ENCODE measurements around the gene ERCC2.
"Not testable (repeated sequence)": the region's sequence is repeated elsewhere in the genome, so short reads cannot be mapped to it uniquely, and the experiment has no call there.

ERCC2 gene

GRCh38 chr19:45407585-45407984 is 37.2 kb upstream of the ERCC2 start:
- H3K9me3 ChIP-seq (ENCODE audit: control insufficient read depth, low read length); DNase-seq (ENCODE audit: low read depth); H3K27me3 ChIP-seq (replicated peaks; ENCODE audit: control insufficient read depth, insufficient read depth, low read length); H3K36me3 ChIP-seq (ENCODE audit: control insufficient read depth, insufficient read depth, low read length, severe bottlenecking): not testable (repeated sequence)
- H3K4me3 ChIP-seq (ENCODE audit: low read length): peak overlapping the region; percentile 96
- peaks cover 28% of the 10 kb centered on the region for H3K4me1 ChIP-seq (ENCODE audit: control insufficient read depth, insufficient read depth, low read length)
- H3K9ac ChIP-seq (ENCODE audit: low read length): peak overlapping the region; percentile 96

- Histone ChIP-seq H3K4me1 (ENCODE audit: control insufficient read depth, insufficient read depth, low read length) (peaks cover 28% of the 10 kb centered on the region), H3K4me3 (ENCODE audit: low read length) (peak overlapping the region; percentile 96), H3K9me3 (ENCODE audit: control insufficient read depth, low read length) (no peaks in the 10 kb centered on the region), H3K9ac (ENCODE audit: low read length) (peak overlapping the region; percentile 96), H3K36me3 (ENCODE audit: control insufficient read depth, insufficient read depth, low read length, severe bottlenecking) (peaks cover 4% of the 10 kb centered on the region), H3K27me3 (replicated peaks; ENCODE audit: control insufficient read depth, insufficient read depth, low read length) (no peaks in the 10 kb centered on the region)
- DNase-seq (ENCODE audit: low read depth): no peak
These were observed 36.7 kb upstream of the ERCC2 start for GRCh38 chr19:45407091-45407375.

GRCh38 chr19:45406226-45407090 is 36.1 kb upstream of the ERCC2 start, which contains the start of gene POLR1G:
Gene POLR1G (plus strand): TSS chr19:45406644. CDS start chr19:45406697, 53 bp downstream.
- Histone ChIP-seq H3K9me3 (ENCODE audit: control insufficient read depth, low read length) (no peaks in the 10 kb centered on the region), H3K4me1 (ENCODE audit: control insufficient read depth, insufficient read depth, low read length) (peaks cover 28% of the 10 kb centered on the region), H3K36me3 (ENCODE audit: control insufficient read depth, insufficient read depth, low read length, severe bottlenecking) (peaks cover 4% of the 10 kb centered on the region), H3K4me3 (ENCODE audit: low read length) (peak within 1 kb of the TSS; percentile 96), H3K27me3 (replicated peaks; ENCODE audit: control insufficient read depth, insufficient read depth, low read length) (no peaks in the 10 kb centered on the region), H3K9ac (ENCODE audit: low read length) (peak within 1 kb of the TSS; percentile 96)
- peak; percentile 89 for DNase-seq (ENCODE audit: low read depth)

- peak; percentile 89 for DNase-seq (ENCODE audit: low read depth)
- H3K27me3 ChIP-seq (replicated peaks; ENCODE audit: control insufficient read depth, insufficient read depth, low read length): no peaks in the 10 kb centered on the region
- H3K4me3 ChIP-seq (ENCODE audit: low read length): peak overlapping the region; percentile 96
- H3K9ac ChIP-seq (ENCODE audit: low read length): peak overlapping the region; percentile 96
- H3K36me3 ChIP-seq (ENCODE audit: control insufficient read depth, insufficient read depth, low read length, severe bottlenecking): no peaks in the 10 kb centered on the region
- no peaks in the 10 kb centered on the region for H3K9me3 ChIP-seq (ENCODE audit: control insufficient read depth, low read length)
- H3K4me1 ChIP-seq (ENCODE audit: control insufficient read depth, insufficient read depth, low read length): peaks cover 28% of the 10 kb centered on the region
These were observed 35.3 kb upstream of the ERCC2 start for GRCh38 chr19:45405435-45406225.

GRCh38 chr19:45404557-45405434 is 34.4 kb upstream of the ERCC2 start, which contains the start of gene PPP1R13L:
Gene PPP1R13L (minus strand): TSS chr19:45405069. CDS start chr19:45398318, 6,751 bp downstream.
- H3K27me3 ChIP-seq (replicated peaks; ENCODE audit: control insufficient read depth, insufficient read depth, low read length): no peaks in the 10 kb centered on the region
- no peaks in the 10 kb centered on the region for H3K9me3 ChIP-seq (ENCODE audit: control insufficient read depth, low read length)
- H3K4me1 ChIP-seq (ENCODE audit: control insufficient read depth, insufficient read depth, low read length): peaks cover 28% of the 10 kb centered on the region
- peak within 1 kb of the TSS; percentile 96 for H3K4me3 ChIP-seq (ENCODE audit: low read length)
- no peaks in the 10 kb centered on the region for H3K36me3 ChIP-seq (ENCODE audit: control insufficient read depth, insufficient read depth, low read length, severe bottlenecking)
- DNase-seq (ENCODE audit: low read depth): peak; percentile 58
- peak within 1 kb of the TSS; percentile 96 for H3K9ac ChIP-seq (ENCODE audit: low read length)

GRCh38 chr19:45403781-45404556 is 33.6 kb upstream of the ERCC2 start:
- DNase-seq (ENCODE audit: low read depth): peak; percentile 57
- H3K4me3 ChIP-seq (ENCODE audit: low read length): peak overlapping the region; percentile 96
- peak overlapping the region; percentile 96 for H3K9ac ChIP-seq (ENCODE audit: low read length)
- no peaks in the 10 kb centered on the region for H3K36me3 ChIP-seq (ENCODE audit: control insufficient read depth, insufficient read depth, low read length, severe bottlenecking)
- peaks cover 28% of the 10 kb centered on the region for H3K4me1 ChIP-seq (ENCODE audit: control insufficient read depth, insufficient read depth, low read length)
- H3K9me3 ChIP-seq (ENCODE audit: control insufficient read depth, low read length): no peaks in the 10 kb centered on the region
- H3K27me3 ChIP-seq (replicated peaks; ENCODE audit: control insufficient read depth, insufficient read depth, low read length): no peaks in the 10 kb centered on the region

- DNase-seq (ENCODE audit: low read depth): no peak
- Histone ChIP-seq H3K4me1 (ENCODE audit: control insufficient read depth, insufficient read depth, low read length) (peaks cover 32% of the 10 kb centered on the region), H3K36me3 (ENCODE audit: control insufficient read depth, insufficient read depth, low read length, severe bottlenecking) (no peaks in the 10 kb centered on the region), H3K9ac (ENCODE audit: low read length) (peak overlapping the region; percentile 43), H3K27me3 (replicated peaks; ENCODE audit: control insufficient read depth, insufficient read depth, low read length) (no peaks in the 10 kb centered on the region), H3K9me3 (ENCODE audit: control insufficient read depth, low read length) (no peaks in the 10 kb centered on the region), H3K4me3 (ENCODE audit: low read length) (peak overlapping the region; percentile 96)
These were observed 32.9 kb upstream of the ERCC2 start for GRCh38 chr19:45403272-45403671.

- no peaks in the 10 kb centered on the region for H3K9me3 ChIP-seq (ENCODE audit: control insufficient read depth, low read length)
- H3K9ac ChIP-seq (ENCODE audit: low read length): peak overlapping the region; percentile 43
- peak; percentile 32 for DNase-seq (ENCODE audit: low read depth)
- no peaks in the 10 kb centered on the region for H3K27me3 ChIP-seq (replicated peaks; ENCODE audit: control insufficient read depth, insufficient read depth, low read length)
- no peaks in the 10 kb centered on the region for H3K36me3 ChIP-seq (ENCODE audit: control insufficient read depth, insufficient read depth, low read length, severe bottlenecking)
- H3K4me3 ChIP-seq (ENCODE audit: low read length): no peak overlapping the region
- peaks cover 36% of the 10 kb centered on the region for H3K4me1 ChIP-seq (ENCODE audit: control insufficient read depth, insufficient read depth, low read length)
These were observed 32.1 kb upstream of the ERCC2 start for GRCh38 chr19:45402298-45403061.

- H3K27me3 ChIP-seq (replicated peaks; ENCODE audit: control insufficient read depth, insufficient read depth, low read length): no peaks in the 10 kb centered on the region
- DNase-seq (ENCODE audit: low read depth): no peak
- H3K9me3 ChIP-seq (ENCODE audit: control insufficient read depth, low read length): no peaks in the 10 kb centered on the region
- H3K4me1 ChIP-seq (ENCODE audit: control insufficient read depth, insufficient read depth, low read length): peaks cover 29% of the 10 kb centered on the region
- no peak overlapping the region for H3K4me3 ChIP-seq (ENCODE audit: low read length)
- H3K9ac ChIP-seq (ENCODE audit: low read length): no peak overlapping the region
- H3K36me3 ChIP-seq (ENCODE audit: control insufficient read depth, insufficient read depth, low read length, severe bottlenecking): no peaks in the 10 kb centered on the region
These were observed 31.4 kb upstream of the ERCC2 start for GRCh38 chr19:45401815-45402214.

- no peak overlapping the region for H3K4me3 ChIP-seq (ENCODE audit: low read length)
- H3K36me3 ChIP-seq (ENCODE audit: control insufficient read depth, insufficient read depth, low read length, severe bottlenecking): no peaks in the 10 kb centered on the region
- no peak for DNase-seq (ENCODE audit: low read depth)
- no peaks in the 10 kb centered on the region for H3K27me3 ChIP-seq (replicated peaks; ENCODE audit: control insufficient read depth, insufficient read depth, low read length)
- H3K9me3 ChIP-seq (ENCODE audit: control insufficient read depth, low read length): no peaks in the 10 kb centered on the region
- peaks cover 27% of the 10 kb centered on the region for H3K4me1 ChIP-seq (ENCODE audit: control insufficient read depth, insufficient read depth, low read length)
- no peak overlapping the region for H3K9ac ChIP-seq (ENCODE audit: low read length)
These were observed 29.8 kb upstream of the ERCC2 start for GRCh38 chr19:45400192-45400591.
